Left cardiac atrium (tissue), 4 donors: ENCODE results near the gene EPS8. TPM values are rescaled to one million over a fixed set of nuclear protein-coding genes. Genes with fewer than 3 reads are reported as not detected.

ENCODE experiments used
- ATAC-seq, 2 donors: fragments of 200-7000 bp; cut with Tn5 transposase; one replicate each; pipeline ENCODE4 v1.9.1; 2020; ENCODE audit warnings: mild to moderate bottlenecking in 2 of 2, moderate library complexity in 2 of 2
- DNase-seq: peaks from one replicate; pipeline ENCODE4 v3.0.0-alpha.2; 2020
- intact Hi-C, 2 donors: fragments of 100-400 bp; cut with DNase I; formaldehyde crosslinking; loops; one replicate each; pipeline versions ENCODE4 v1.14.1 to v1.15.1; 2022 to 2023
- total RNA-seq, 2 donors: library from RNA; stranded (reverse); fragmentation: NEBNext Ultra II Directional; extraction: Animal tissue kit (Norgen Biotek cat#: 25700); gene quantifications; one replicate each; pipeline ENCODE4 v1.2.1, GENCODE V29; 2021
- donor health status: DM: no; HTN: yes; CAD: no.
- donor health status: DM: no; HTN: yes; CAD: no; lungs with severe emphysema.
- donor health status: DM: yes; HTN: yes; CAD: no.
- donor health status: Dilated cardiomyopathy.

Gene EPS8
- total RNA-seq, 2 donors from 2014 or later = 46.0 to 46.9 TPM

DNA sequence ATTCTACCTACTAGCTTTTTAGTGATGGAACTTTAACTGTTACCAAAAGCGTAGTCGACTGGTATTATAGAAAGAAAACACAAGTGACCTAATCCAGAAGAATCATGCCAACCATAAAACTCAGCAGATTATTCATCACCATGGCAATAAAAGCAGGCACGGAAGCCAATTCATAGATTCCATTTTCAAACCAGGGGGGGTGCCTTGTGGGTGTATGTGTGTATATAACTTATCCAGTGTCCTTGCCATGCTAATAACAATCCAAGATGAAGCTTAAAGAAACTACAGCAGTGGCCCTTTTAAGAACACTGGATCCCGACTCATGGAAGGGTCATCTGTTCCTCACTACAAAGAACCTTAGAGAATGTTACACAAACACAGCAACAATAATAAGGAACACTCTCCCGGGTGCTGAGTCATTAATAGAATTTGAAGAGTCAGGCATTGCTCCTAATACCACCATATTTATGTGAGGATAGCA is 61.0 kb downstream of the EPS8 start:
- intact Hi-C loops = no loop called here
- DNase-seq (no peak), ATAC-seq (peak in 1 of 2 donors; percentile 59)

GRCh38 chr12:15726878-15727150 is 62.4 kb downstream of the EPS8 start:
- DNase-seq (no peak), ATAC-seq (no peak)
- intact Hi-C loops = no loop called here

GRCh38 chr12:15726027-15726877 is 62.9 kb downstream of the EPS8 start:
- ATAC-seq (peak in 1 of 2 donors; percentile 47), DNase-seq (no peak)
- intact Hi-C loops = no loop called here

GRCh38 chr12:15722951-15723350 is 66.2 kb downstream of the EPS8 start:
- DNase-seq (no peak), ATAC-seq (no peak)
- intact Hi-C loops = no loop called here

DNA sequence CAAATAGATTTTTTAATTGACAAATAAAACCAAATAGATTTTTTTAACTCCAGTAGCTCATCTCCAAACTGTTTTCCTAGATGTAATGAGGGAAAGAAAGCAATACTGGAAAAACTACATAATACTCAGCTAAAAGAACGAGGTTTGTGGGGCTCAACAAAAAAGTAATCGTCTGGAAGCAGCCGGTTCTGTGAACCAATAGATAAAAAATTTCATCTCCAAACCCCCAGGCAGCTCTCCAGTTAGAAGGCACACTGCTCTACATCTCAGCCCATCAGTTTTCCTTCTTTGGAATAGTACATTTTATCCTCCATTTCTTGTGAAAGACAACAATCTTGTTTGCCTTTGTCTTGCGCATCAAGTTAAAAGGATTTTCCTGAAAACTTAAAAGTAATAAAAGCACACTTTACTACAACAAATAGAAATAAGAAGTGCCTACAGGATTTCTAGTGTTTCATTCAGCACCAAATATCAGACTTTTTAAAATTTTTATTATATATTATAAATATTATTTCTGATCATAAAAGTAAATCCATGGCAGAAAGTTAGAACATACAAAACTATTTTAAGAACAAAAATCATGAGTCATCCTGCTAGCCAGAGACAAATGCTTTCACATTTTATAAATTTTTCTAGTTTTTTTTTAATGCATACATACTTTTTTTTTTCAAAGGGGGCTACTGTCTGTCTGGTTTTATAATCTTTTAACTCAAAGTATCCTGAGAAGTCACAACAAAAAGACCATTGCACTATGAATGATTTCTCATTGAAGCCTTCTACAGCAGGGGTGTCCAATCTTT is 67.7 kb downstream of the EPS8 start:
- intact Hi-C loops = no loop called here
- ATAC-seq = no peak
- DNase-seq = no peak

- peak; percentile 19 for ATAC-seq
- intact Hi-C loops = no loop called here
Observed at GRCh38 chr12:15720295-15720694, 68.9 kb downstream of the EPS8 start.

DNA sequence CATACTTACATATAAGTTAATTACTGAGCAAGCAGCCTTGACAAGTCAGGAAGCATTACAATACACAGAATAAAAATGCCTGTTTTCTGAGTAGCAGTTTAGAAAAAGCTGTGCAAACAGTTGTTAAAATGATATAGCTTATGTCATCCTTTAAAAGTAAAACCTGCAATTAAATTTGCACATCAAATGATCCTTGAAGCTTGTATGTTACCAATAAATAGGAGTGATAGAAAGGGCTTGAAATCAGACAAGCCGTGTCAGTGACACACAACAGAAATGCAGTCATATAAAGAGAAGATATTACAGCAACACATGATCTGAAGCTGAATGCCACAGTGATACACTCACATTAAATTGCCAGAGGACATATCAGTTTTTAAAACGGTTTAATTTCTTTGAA is 70.0 kb downstream of the EPS8 start:
- DNase-seq (no peak), ATAC-seq (no peak)
- intact Hi-C loops = no loop called here

More at GRCh38 chr12:15720295-15720694, 68.9 kb downstream of the EPS8 start:
- DNase-seq = no peak

DNA sequence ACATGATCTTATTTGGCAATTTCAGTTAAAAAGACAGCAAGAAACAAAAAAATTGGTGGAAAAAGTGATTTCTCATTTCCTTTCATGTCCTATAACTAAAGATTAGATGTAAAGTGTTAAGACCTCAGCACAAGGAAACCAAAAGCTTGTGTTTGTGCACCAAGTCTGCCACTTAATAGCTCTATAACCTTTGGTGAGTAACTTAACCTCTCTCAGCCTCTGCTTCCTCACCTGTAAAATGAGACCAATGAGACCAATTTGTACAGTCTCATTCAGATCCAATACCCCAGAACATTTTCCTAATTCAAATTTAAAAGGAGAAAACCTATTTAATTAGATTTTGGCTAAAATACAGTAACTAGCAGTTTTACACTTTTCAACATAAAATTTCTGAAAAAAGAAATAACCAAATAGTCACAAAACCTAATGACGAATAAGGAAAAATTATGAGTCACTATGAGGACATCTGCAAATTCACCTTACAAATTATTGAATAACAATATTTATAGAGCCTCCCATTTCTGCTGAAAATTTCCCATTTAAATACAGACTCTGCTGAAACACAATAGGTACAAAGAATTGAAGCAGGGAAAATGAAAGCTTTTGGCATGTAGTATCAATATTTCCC is 71.1 kb downstream of the EPS8 start:
- intact Hi-C loops = no loop called here
- ATAC-seq (no peak), DNase-seq (no peak)

GRCh38 chr12:15716581-15716980 is 72.6 kb downstream of the EPS8 start:
- no peak for ATAC-seq
- intact Hi-C loops = no loop called here
- DNase-seq = no peak

DNA sequence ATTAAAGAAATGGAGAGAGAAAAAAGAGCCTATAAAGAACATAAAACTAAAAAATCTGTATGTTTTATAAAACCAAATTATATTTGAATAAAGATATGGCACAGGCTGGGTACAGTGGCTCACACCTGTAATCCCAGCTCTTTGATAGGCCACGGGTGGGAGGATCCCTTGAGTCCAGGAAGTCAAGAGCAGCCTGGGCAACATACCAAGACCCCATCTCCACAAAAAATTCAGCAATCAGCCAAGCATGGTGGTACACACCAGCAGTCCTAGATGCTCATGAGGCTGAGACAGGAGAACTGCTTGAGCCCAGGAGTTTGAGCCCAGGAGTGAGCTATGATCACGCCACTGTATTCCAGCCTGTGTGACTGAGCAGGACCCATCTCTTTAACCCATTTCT is 74.9 kb downstream of the EPS8 start:
- DNase-seq (no peak), ATAC-seq (no peak)
- intact Hi-C loops = no loop called here

DNA sequence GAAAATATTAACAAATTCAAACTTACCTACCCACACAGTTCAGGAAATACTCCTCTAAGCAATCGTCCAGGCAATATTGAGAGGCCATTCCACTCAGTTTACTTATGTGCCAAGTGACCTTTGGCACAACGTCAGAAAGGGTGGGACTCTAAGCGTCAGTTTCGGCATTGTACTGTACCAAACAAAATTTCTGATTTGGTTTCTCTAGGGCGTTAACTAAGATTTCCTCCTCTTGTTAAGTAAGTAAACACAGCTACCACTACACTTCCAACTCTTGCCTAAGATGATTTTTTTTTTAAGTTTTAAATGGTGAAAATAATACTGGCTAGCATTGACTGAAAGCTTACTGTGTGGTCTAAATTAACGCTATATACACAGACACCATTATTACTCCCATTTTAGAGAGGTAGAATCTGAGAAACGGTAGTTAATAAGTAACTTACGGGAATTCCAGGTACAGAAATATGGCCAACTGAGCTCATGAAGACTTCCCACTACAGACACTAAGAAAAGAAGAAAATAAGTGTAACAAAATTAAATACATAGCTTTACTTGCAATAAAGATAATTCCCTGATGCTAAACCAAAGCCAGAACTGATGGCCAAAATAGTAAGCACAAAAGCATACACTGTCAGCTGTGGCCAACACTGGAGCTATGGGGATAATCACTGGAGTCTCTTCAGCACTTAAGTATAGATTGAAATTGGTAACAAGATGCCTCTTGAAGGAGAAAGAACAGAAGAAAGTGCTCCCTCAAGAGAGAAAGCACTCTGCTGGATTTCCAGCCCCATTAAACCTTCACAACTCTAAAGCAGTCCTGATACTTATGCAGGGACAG is 76.1 kb downstream of the EPS8 start:
- DNase-seq (peak; percentile 60), ATAC-seq (peak; percentile 65 to 82)
- intact Hi-C loops = no loop called here

DNA sequence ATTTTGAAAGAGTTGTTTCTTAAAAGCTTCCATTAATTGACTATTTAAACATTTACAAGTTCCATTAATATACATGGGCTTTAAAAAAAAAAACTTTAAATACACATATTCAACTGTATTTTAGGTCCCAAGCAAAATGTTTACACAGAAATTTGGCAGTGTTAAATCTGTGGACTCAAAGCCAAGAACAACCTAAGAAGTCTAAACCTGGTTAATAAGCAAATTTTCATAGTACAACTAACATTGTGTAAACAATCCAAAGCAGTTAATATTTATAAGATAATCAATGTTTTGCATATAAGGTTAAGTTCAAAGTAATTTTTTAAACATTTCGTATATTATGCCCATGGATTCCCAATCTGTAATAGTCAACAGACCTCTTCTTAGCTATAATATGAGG is 77.0 kb downstream of the EPS8 start:
- ATAC-seq (no peak), DNase-seq (no peak)
- intact Hi-C loops = no loop called here

DNA sequence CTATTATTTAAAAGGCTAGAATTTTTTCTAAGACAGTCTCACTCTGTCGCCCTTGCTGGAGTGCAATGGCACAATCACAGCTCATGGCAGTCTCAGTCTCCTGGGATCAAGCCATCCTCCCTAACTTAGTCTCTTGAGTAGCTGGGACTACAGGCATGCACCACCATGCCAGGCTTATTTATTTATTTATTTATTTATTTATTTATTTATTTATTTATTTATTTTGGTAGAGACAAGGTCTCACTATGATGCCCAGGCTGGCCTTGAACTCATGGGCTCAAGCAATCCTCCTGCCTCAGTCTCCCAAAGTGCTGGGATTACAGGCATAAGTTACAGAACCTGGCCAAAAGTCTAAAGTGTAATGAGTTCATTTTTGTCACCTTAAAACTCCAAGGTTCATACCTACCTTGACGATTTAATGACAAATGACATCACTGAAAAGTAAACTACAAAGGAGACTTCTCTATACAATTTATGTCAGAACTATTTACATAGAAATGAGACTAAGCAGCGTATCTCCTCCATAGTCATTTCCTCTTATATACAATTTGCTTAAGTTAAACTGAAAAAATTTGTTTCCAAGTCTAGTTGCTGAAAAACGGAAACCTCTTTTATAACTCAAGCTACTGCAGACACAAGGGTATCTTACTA is 78.2 kb downstream of the EPS8 start:
- intact Hi-C loops = no loop called here
- ATAC-seq (no peak), DNase-seq (no peak)

- DNase-seq (no peak), ATAC-seq (no peak)
- intact Hi-C loops = no loop called here
Observed at GRCh38 chr12:15709551-15709950, 79.6 kb downstream of the EPS8 start.

GRCh38 chr12:15708396-15709076 is 80.7 kb downstream of the EPS8 start:
- ATAC-seq (no peak), DNase-seq (no peak)
- intact Hi-C loops = no loop called here

DNA sequence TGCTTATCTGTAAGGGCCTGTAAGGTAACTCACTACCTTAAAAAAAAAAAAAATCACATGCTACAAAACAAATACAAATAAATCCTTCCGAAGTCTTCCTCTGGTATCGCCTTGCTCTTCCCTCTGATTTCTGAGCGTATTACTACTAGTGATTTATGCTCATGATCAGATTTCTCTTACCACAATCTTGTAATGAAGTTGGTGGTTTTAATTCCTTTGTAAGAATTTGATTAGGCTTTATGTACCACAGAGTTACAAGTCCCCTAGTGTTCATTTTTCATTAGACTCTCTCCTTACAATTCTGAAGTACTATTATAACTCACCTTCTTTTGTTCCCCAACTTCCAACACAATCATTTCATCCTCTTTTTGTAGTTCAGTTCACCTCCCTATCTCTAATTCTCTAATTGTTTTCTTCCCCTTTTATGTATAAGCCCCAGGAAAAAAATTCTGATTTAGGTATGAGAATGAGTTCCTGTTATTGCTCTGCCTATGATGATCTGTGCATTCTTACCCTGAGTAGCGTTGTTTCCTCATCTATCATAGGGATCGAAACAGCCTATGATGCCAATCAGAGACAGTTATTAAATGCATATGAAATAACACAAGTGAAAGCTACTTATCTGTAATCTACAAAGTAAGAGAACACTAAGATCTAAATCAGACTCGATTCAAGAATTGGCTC is 81.5 kb downstream of the EPS8 start:
- ATAC-seq (no peak), DNase-seq (no peak)
- intact Hi-C loops = no loop called here

DNA sequence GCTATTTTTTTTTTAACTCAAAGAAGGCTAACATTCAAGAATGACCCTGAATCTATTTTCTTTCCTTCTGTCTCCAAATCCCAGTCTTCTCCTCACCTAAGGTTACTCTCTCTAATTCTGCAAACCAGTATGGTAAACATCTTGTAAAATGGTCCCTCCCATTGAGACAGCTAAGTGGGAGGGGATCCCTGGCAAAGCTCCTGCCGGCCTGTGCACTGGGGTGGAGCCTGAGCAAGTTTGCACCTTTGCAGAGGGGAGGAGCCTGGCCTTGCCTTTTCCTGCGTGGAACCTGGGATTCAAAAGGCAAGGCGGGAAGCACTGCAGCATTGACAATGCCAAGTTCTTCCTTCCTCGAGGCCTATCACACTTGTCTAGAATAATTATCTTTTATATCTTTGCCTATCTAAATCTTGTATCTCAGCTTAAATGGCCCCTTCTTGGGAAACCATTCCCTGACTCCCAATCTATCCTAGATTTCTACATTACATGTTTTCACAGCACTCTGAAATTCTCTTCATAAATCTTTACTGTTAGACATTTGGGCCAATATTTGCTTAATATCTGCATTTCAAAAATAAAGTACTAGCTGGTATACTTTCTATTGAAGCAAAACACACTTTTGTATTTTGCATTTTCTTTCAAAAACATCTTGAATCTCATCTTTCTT is 83.0 kb downstream of the EPS8 start:
- intact Hi-C loops = no loop called here
- DNase-seq (no peak), ATAC-seq (no peak)
